ENCODE measurements around the gene RASL11A. TPM values are rescaled to one million over a fixed set of nuclear protein-coding genes. Genes with fewer than 3 reads are reported as not detected.

The RASL11A gene
- polyA plus RNA-seq, 3 donors: 27.2 to 33.9 (median 30.9) TPM

Other genes starting within 250 kb of the RASL11A start
- gene USP12, start 99.0 kb upstream of the RASL11A start, polyA plus RNA-seq (ENCODE audit: insufficient read length in 3 of 3): 10 to 100 TPM; 27.5 to 34.8 (median 34.1) TPM
- 100 to 1,000 TPM; 641 to 960 (median 897) TPM for gene RPL21, start 19.3 kb upstream of the RASL11A start, polyA plus RNA-seq (ENCODE audit: insufficient read length in 3 of 3)
- 10 to 100 TPM; 76.7 to 87.0 (median 80.3) TPM for gene GTF3A, start 153.8 kb downstream of the RASL11A start, polyA plus RNA-seq (ENCODE audit: insufficient read length in 3 of 3)
- gene MTIF3, start 179.7 kb downstream of the RASL11A start, polyA plus RNA-seq (ENCODE audit: insufficient read length in 3 of 3): 10 to 100 TPM; 72.6 to 86.5 (median 73.8) TPM